ENCODE measurements around the gene STT3B.

Gene STT3B

DNA sequence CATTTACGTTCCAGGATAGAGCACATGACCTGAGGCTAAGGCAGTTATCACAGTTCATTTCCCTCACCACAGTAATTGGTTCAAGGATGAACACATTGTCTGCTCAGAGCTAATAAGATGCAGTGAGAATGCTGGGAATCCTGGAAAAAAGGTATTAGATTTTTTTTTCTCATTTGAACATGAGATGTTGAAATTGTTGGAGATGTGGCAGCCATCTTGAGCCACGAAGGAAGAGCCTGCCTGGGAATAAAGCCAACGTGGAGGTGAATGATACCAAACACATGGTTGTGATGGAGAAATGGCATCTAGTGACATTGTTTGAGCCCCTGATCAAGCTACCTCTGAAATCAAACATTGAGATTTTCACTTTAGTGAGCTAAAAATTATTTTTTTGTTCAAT, 16.0 kb upstream of the STT3B start:
- Histone ChIP-seq H3K27ac (ENCODE audit: low read depth, low read length) (no peak overlapping the region), H3K4me1 (ENCODE audit: control insufficient read depth in 1 of 2, insufficient read depth in 2 of 2, low read length in 2 of 2) (no peaks in the 10 kb centered on the region), H3K79me2 (ENCODE audit: control insufficient read depth, insufficient read depth, low read length, poor library complexity) (no peaks in the 10 kb centered on the region), H2AK5ac (ENCODE audit: low read length) (no peak overlapping the region), H2BK5ac (ENCODE audit: low read depth, low read length, poor library complexity) (no peak overlapping the region), H3K14ac (ENCODE audit: low read length) (no peak overlapping the region), H2BK12ac (ENCODE audit: low read length) (no peak overlapping the region), H3K36me3 (ENCODE audit: control insufficient read depth in 1 of 2, insufficient read depth in 2 of 2, low read length in 2 of 2) (no peaks in the 10 kb centered on the region), H4K12ac (ENCODE audit: low read depth, low read length) (no peak overlapping the region), H3K18ac (ENCODE audit: low read length) (no peak overlapping the region), H3K4me2 (ENCODE audit: low read length) (no peak overlapping the region), H3K4ac (ENCODE audit: low read depth, low read length) (no peak overlapping the region), H4K91ac (ENCODE audit: low read depth, low read length) (no peak overlapping the region), H4K8ac (ENCODE audit: low read depth, low read length) (no peak overlapping the region), H2BK120ac (ENCODE audit: insufficient read depth, low read length, poor library complexity) (no peak overlapping the region), H3K79me1 (ENCODE audit: low read length) (no peaks in the 10 kb centered on the region), H3K9me3 (ENCODE audit: insufficient read depth, low read depth, low read length) (no peaks in the 10 kb centered on the region), H2AFZ (ENCODE audit: insufficient read depth, low read length, poor library complexity) (no peak overlapping the region), H3K9ac (ENCODE audit: low read length) (no peak overlapping the region), H3K4me3 (ENCODE audit: low read depth, low read length) (no peak overlapping the region), H3K23ac (ENCODE audit: low read length) (no peak overlapping the region), H3K27me3 (ENCODE audit: insufficient read depth, low read length) (no peaks in the 10 kb centered on the region)
- WGBS (ENCODE audit: extremely low coverage, insufficient coverage, insufficient read length): no CpG with 5 or more reads among the region's 3 CpGs
- no peak for DNase-seq

DNA sequence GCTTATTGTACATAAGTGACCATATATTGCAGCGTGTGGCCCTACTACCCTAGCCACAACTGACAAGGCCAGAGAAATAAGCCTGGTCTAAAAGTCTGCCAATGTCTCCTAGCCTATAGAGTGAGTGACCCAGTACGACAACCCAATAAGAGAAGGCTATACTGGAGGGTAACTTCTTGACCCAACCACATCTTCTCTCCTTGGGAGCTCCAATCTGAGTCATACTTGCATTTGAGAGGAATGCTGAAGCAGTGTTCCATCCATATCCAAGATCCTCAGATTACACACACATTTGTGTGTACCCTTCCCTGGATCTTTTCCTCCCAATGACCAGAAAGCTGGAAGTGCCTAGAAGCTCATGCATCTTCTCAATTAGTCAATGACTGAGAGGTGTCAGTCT, 11.3 kb upstream of the STT3B start:
- H3K9me3 ChIP-seq (ENCODE audit: insufficient read depth, low read depth, low read length): no peaks in the 10 kb centered on the region
- no peaks in the 10 kb centered on the region for H3K27me3 ChIP-seq (ENCODE audit: insufficient read depth, low read length)
- H4K8ac ChIP-seq (ENCODE audit: low read depth, low read length): no peak overlapping the region
- no peak overlapping the region for H3K14ac ChIP-seq (ENCODE audit: low read length)
- no CpG with 5 or more reads among the region's 2 CpGs for WGBS (ENCODE audit: extremely low coverage, insufficient coverage, insufficient read length)
- DNase-seq: no peak
- H4K12ac ChIP-seq (ENCODE audit: low read depth, low read length): no peak overlapping the region
- H3K79me2 ChIP-seq (ENCODE audit: control insufficient read depth, insufficient read depth, low read length, poor library complexity): no peaks in the 10 kb centered on the region
- H3K4me1 ChIP-seq (ENCODE audit: control insufficient read depth in 1 of 2, insufficient read depth in 2 of 2, low read length in 2 of 2): peaks cover 0 to 2% of the 10 kb centered on the region in 2 experiments
- H4K91ac ChIP-seq (ENCODE audit: low read depth, low read length): no peak overlapping the region
- no peak overlapping the region for H3K23ac ChIP-seq (ENCODE audit: low read length)
- H3K4ac ChIP-seq (ENCODE audit: low read depth, low read length): no peak overlapping the region
- no peak overlapping the region for H3K4me2 ChIP-seq (ENCODE audit: low read length)
- H3K79me1 ChIP-seq (ENCODE audit: low read length): no peaks in the 10 kb centered on the region
- no peak overlapping the region for H2BK120ac ChIP-seq (ENCODE audit: insufficient read depth, low read length, poor library complexity)
- H2AK5ac ChIP-seq (ENCODE audit: low read length): no peak overlapping the region
- H3K4me3 ChIP-seq (ENCODE audit: low read depth, low read length): no peak overlapping the region
- no peaks in the 10 kb centered on the region for H3K36me3 ChIP-seq (ENCODE audit: control insufficient read depth in 1 of 2, insufficient read depth in 2 of 2, low read length in 2 of 2)
- H2AFZ ChIP-seq (ENCODE audit: insufficient read depth, low read length, poor library complexity): no peak overlapping the region
- H3K18ac ChIP-seq (ENCODE audit: low read length): no peak overlapping the region
- H2BK12ac ChIP-seq (ENCODE audit: low read length): no peak overlapping the region
- no peak overlapping the region for H2BK5ac ChIP-seq (ENCODE audit: low read depth, low read length, poor library complexity)
- H3K27ac ChIP-seq (ENCODE audit: low read depth, low read length): no peak overlapping the region
- H3K9ac ChIP-seq (ENCODE audit: low read length): no peak overlapping the region

GRCh38 chr3:31522152-31522551, 10.6 kb upstream of the STT3B start:
- Histone ChIP-seq H3K9me3 (ENCODE audit: insufficient read depth, low read depth, low read length) (no peaks in the 10 kb centered on the region), H2AK5ac (ENCODE audit: low read length) (no peak overlapping the region), H3K9ac (ENCODE audit: low read length) (no peak overlapping the region), H2BK5ac (ENCODE audit: low read depth, low read length, poor library complexity) (no peak overlapping the region), H3K14ac (ENCODE audit: low read length) (no peak overlapping the region), H3K18ac (ENCODE audit: low read length) (no peak overlapping the region), H3K23ac (ENCODE audit: low read length) (no peak overlapping the region), H2AFZ (ENCODE audit: insufficient read depth, low read length, poor library complexity) (no peak overlapping the region), H3K36me3 (ENCODE audit: control insufficient read depth in 1 of 2, insufficient read depth in 2 of 2, low read length in 2 of 2) (no peaks in the 10 kb centered on the region), H3K27ac (ENCODE audit: low read depth, low read length) (no peak overlapping the region), H3K79me2 (ENCODE audit: control insufficient read depth, insufficient read depth, low read length, poor library complexity) (no peaks in the 10 kb centered on the region), H4K8ac (ENCODE audit: low read depth, low read length) (no peak overlapping the region), H3K4me3 (ENCODE audit: low read depth, low read length) (no peak overlapping the region), H3K4ac (ENCODE audit: low read depth, low read length) (no peak overlapping the region), H4K91ac (ENCODE audit: low read depth, low read length) (no peak overlapping the region), H3K79me1 (ENCODE audit: low read length) (no peaks in the 10 kb centered on the region), H2BK120ac (ENCODE audit: insufficient read depth, low read length, poor library complexity) (no peak overlapping the region), H3K27me3 (ENCODE audit: insufficient read depth, low read length) (no peaks in the 10 kb centered on the region), H4K12ac (ENCODE audit: low read depth, low read length) (no peak overlapping the region), H3K4me1 (ENCODE audit: control insufficient read depth in 1 of 2, insufficient read depth in 2 of 2, low read length in 2 of 2) (peaks cover 0 to 2% of the 10 kb centered on the region in 2 experiments), H3K4me2 (ENCODE audit: low read length) (no peak overlapping the region), H2BK12ac (ENCODE audit: low read length) (no peak overlapping the region)
- no peak for DNase-seq
- WGBS (ENCODE audit: extremely low coverage, insufficient coverage, insufficient read length): no CpG with 5 or more reads among the region's 1 CpG

DNA sequence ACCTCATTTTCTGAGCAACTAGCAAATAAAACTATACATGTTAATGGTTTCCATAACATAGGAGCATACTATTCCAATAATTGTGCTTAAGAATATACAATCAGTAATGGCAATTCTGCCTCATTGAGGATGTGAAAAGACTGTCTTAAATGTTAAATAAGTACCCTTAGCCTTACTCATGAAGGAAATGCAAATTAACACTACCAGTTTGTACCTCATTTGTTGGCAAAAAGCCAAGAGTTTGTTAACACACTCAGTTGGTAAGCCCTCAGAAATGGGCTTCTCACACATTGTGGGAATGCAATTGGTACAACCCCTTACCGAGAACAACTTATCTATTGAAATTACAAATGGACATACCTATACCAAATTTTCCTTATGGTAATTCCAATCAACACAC, 9.2 kb upstream of the STT3B start:
- no peaks in the 10 kb centered on the region for H3K79me1 ChIP-seq (ENCODE audit: low read length)
- no peak overlapping the region for H3K9ac ChIP-seq (ENCODE audit: low read length)
- no peak overlapping the region for H3K4ac ChIP-seq (ENCODE audit: low read depth, low read length)
- H4K8ac ChIP-seq (ENCODE audit: low read depth, low read length): no peak overlapping the region
- no peak overlapping the region for H3K23ac ChIP-seq (ENCODE audit: low read length)
- H3K27ac ChIP-seq (ENCODE audit: low read depth, low read length): no peak overlapping the region
- no peak overlapping the region for H2BK12ac ChIP-seq (ENCODE audit: low read length)
- H3K4me3 ChIP-seq (ENCODE audit: low read depth, low read length): no peak overlapping the region
- H2BK120ac ChIP-seq (ENCODE audit: insufficient read depth, low read length, poor library complexity): no peak overlapping the region
- no peak overlapping the region for H2AK5ac ChIP-seq (ENCODE audit: low read length)
- H3K4me1 ChIP-seq (ENCODE audit: control insufficient read depth in 1 of 2, insufficient read depth in 2 of 2, low read length in 2 of 2): peaks cover 0 to 2% of the 10 kb centered on the region in 2 experiments
- no peak overlapping the region for H3K14ac ChIP-seq (ENCODE audit: low read length)
- no peaks in the 10 kb centered on the region for H3K36me3 ChIP-seq (ENCODE audit: control insufficient read depth in 1 of 2, insufficient read depth in 2 of 2, low read length in 2 of 2)
- H3K27me3 ChIP-seq (ENCODE audit: insufficient read depth, low read length): no peaks in the 10 kb centered on the region
- no peaks in the 10 kb centered on the region for H3K9me3 ChIP-seq (ENCODE audit: insufficient read depth, low read depth, low read length)
- no peak overlapping the region for H3K18ac ChIP-seq (ENCODE audit: low read length)
- H2AFZ ChIP-seq (ENCODE audit: insufficient read depth, low read length, poor library complexity): no peak overlapping the region
- no peak overlapping the region for H2BK5ac ChIP-seq (ENCODE audit: low read depth, low read length, poor library complexity)
- whole genome bisulfite sequencing (ENCODE audit: extremely low coverage, insufficient coverage, insufficient read length): no CpG with 5 or more reads among the region's 1 CpG
- H3K79me2 ChIP-seq (ENCODE audit: control insufficient read depth, insufficient read depth, low read length, poor library complexity): no peaks in the 10 kb centered on the region
- H4K91ac ChIP-seq (ENCODE audit: low read depth, low read length): no peak overlapping the region
- DNase-seq: no peak
- H3K4me2 ChIP-seq (ENCODE audit: low read length): no peak overlapping the region
- H4K12ac ChIP-seq (ENCODE audit: low read depth, low read length): no peak overlapping the region
